ENCODE data around the gene PTPRA.

PTPRA gene

GRCh38 chr20:2914160-2914559, 40.9 kb downstream of the PTPRA start:
- TF ChIP-seq RARB (CRISPR knock-in tag; IDR thresholded peaks at IDR 0.05): no peak
- no peak for TF ChIP-seq BACH2 (CRISPR knock-in tag; IDR thresholded peaks at IDR 0.05; ENCODE audit: borderline replicate concordance)
- peak; percentile 60; the same call in 2 of the 3 replicates for ATAC-seq

DNA sequence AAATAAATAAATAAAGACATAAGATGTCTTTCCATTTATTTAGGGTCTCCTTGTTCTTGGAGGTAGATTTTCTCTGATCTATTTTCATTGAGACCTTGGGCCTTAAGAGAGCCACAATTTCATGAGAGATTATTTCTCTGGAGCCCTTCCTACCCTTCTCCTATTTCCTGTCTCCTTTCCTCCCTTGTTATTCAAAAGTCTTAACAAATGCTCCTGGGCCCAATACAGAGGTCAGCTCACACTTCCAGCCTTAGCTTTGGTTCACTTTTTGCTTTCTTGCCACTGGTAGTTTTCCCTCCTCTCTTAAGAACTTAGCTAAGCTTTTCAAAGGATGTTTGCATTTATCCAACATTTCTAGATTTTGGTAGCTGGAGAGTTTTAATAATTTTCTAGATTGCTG, 44.0 kb downstream of the PTPRA start:
- no peak for ATAC-seq

DNA sequence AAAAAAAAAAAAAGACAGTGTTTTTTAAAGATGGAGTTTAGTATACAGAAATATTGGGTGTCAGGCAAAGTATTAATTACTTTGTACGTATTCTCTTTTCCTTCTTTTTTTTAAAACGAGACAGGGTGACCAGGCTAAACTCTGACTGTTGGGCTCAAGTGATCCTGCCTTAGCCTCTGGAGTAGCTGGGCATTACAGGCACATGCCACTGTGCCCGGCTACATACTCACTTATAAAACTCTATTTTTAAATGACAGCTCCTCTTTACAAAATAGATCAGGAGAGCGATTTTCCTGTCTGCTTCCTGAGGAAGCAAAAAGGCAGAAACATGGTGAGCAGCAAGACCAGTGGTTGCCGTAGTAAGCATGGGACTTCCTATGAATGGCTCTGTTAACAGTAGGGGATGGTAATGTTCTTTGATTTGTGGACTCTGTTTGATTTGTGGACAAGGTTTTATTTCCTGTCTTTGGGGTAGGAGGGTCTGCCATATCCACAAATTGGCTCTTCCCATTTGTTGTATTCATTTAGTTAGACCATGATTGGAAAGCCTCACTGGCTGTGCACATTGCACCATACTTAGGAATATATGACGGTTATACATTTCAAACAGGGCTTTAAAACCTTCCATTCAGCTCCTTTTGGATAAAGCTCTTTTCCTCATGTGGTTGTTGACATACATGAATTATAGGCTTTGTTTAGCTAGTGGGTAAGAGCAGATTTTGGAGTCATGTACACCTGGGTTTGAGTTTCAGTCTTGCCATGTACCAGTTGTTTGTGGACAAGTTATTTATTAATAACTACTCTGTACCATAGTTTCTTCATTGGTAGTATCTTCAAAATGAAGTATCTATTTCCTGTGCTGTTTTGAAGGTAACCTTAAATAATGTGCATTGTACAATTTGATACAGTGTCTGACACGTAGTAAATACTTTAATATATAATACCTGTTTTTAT, 45.1 kb downstream of the PTPRA start:
- ATAC-seq: no peak
- TF ChIP-seq ESRRG (CRISPR knock-in tag; IDR thresholded peaks at IDR 0.05): no peak
- TF ChIP-seq SNAI2 (CRISPR knock-in tag; IDR thresholded peaks at IDR 0.05): no peak

More for the DNA sequence above, 44.0 kb downstream of the PTPRA start:
- no peak for TF ChIP-seq TOX (CRISPR knock-in tag; IDR thresholded peaks at IDR 0.05; ENCODE audit: borderline replicate concordance)
- TF ChIP-seq RARB (CRISPR knock-in tag; IDR thresholded peaks at IDR 0.05): no peak
- no peak for TF ChIP-seq ZC3H10 (CRISPR knock-in tag; IDR thresholded peaks at IDR 0.05)
- TF ChIP-seq SNAI2 (CRISPR knock-in tag; IDR thresholded peaks at IDR 0.05): no peak
- no peak for TF ChIP-seq ARNTL (CRISPR knock-in tag; IDR thresholded peaks at IDR 0.05; ENCODE audit: borderline replicate concordance, low read depth)
- no peak for TF ChIP-seq ESRRG (CRISPR knock-in tag; IDR thresholded peaks at IDR 0.05)
- TF ChIP-seq CSDC2 (CRISPR knock-in tag; IDR thresholded peaks at IDR 0.05): no peak

GRCh38 chr20:2919518-2920245, 46.4 kb downstream of the PTPRA start:
- no peak for ATAC-seq
- TF ChIP-seq ZC3H10 (CRISPR knock-in tag; IDR thresholded peaks at IDR 0.05): no peak
- TF ChIP-seq SNAI2 (CRISPR knock-in tag; IDR thresholded peaks at IDR 0.05): no peak
- TF ChIP-seq ISL1 (CRISPR knock-in tag; IDR thresholded peaks at IDR 0.05): no peak
- TF ChIP-seq, protein P1, sequence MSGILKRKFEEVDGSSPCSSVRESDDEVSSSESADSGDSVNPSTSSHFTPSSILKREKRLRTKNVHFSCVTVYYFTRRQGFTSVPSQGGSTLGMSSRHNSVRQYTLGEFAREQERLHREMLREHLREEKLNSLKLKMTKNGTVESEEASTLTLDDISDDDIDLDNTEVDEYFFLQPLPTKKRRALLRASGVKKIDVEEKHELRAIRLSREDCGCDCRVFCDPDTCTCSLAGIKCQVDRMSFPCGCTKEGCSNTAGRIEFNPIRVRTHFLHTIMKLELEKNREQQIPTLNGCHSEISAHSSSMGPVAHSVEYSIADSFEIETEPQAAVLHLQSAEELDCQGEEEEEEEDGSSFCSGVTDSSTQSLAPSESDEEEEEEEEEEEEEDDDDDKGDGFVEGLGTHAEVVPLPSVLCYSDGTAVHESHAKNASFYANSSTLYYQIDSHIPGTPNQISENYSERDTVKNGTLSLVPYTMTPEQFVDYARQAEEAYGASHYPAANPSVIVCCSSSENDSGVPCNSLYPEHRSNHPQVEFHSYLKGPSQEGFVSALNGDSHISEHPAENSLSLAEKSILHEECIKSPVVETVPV (CRISPR knock-in tag; IDR thresholded peaks at IDR 0.05): no peak
- TF ChIP-seq TOX (CRISPR knock-in tag; IDR thresholded peaks at IDR 0.05; ENCODE audit: borderline replicate concordance): no peak
- TF ChIP-seq, protein P2, sequence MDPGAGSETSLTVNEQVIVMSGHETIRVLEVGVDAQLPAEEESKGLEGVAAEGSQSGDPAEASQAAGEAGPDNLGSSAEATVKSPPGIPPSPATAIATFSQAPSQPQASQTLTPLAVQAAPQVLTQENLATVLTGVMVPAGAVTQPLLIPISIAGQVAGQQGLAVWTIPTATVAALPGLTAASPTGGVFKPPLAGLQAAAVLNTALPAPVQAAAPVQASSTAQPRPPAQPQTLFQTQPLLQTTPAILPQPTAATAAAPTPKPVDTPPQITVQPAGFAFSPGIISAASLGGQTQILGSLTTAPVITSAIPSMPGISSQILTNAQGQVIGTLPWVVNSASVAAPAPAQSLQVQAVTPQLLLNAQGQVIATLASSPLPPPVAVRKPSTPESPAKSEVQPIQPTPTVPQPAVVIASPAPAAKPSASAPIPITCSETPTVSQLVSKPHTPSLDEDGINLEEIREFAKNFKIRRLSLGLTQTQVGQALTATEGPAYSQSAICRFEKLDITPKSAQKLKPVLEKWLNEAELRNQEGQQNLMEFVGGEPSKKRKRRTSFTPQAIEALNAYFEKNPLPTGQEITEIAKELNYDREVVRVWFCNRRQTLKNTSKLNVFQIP (CRISPR knock-in tag; IDR thresholded peaks at IDR 0.05; ENCODE audit: borderline replicate concordance, low read depth): no peak
- no peak for TF ChIP-seq BACH2 (CRISPR knock-in tag; IDR thresholded peaks at IDR 0.05; ENCODE audit: borderline replicate concordance)
- no peak for TF ChIP-seq ZFP3 (CRISPR knock-in tag; IDR thresholded peaks at IDR 0.05)
- TF ChIP-seq OSR1 (CRISPR knock-in tag; IDR thresholded peaks at IDR 0.05): no peak
- no peak for TF ChIP-seq PPARA (CRISPR knock-in tag; IDR thresholded peaks at IDR 0.05; ENCODE audit: borderline replicate concordance)
- TF ChIP-seq, protein P3, sequence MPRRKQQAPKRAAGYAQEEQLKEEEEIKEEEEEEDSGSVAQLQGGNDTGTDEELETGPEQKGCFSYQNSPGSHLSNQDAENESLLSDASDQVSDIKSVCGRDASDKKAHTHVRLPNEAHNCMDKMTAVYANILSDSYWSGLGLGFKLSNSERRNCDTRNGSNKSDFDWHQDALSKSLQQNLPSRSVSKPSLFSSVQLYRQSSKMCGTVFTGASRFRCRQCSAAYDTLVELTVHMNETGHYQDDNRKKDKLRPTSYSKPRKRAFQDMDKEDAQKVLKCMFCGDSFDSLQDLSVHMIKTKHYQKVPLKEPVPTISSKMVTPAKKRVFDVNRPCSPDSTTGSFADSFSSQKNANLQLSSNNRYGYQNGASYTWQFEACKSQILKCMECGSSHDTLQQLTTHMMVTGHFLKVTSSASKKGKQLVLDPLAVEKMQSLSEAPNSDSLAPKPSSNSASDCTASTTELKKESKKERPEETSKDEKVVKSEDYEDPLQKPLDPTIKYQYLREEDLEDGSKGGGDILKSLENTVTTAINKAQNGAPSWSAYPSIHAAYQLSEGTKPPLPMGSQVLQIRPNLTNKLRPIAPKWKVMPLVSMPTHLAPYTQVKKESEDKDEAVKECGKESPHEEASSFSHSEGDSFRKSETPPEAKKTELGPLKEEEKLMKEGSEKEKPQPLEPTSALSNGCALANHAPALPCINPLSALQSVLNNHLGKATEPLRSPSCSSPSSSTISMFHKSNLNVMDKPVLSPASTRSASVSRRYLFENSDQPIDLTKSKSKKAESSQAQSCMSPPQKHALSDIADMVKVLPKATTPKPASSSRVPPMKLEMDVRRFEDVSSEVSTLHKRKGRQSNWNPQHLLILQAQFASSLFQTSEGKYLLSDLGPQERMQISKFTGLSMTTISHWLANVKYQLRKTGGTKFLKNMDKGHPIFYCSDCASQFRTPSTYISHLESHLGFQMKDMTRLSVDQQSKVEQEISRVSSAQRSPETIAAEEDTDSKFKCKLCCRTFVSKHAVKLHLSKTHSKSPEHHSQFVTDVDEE (CRISPR knock-in tag; IDR thresholded peaks at IDR 0.05): no peak
- TF ChIP-seq PATZ1 (CRISPR knock-in tag; IDR thresholded peaks at IDR 0.05; ENCODE audit: borderline replicate concordance): no peak
- no peak for TF ChIP-seq TCF4 (CRISPR knock-in tag; IDR thresholded peaks at IDR 0.05; ENCODE audit: borderline replicate concordance)
- TF ChIP-seq ESRRG (CRISPR knock-in tag; IDR thresholded peaks at IDR 0.05): no peak

Measured in SK-N-SH treated with all-trans-retinoic acid at 6 μM for 48 hours (cell line).